IMR-90 (cell line): Measurements from ENCODE around the gene CAPN10. TPM values are rescaled to one million over a fixed set of nuclear protein-coding genes. Genes with fewer than 3 reads are reported as not detected.

Experiments used
- ATAC-seq: fragments of 200-7000 bp; cut with Tn5 transposase; 2 replicates; pipeline ENCODE4 v1.9.1; 2020; ENCODE audit warnings: low read depth, mild to moderate bottlenecking, moderate library complexity
- BruUV-seq: library from RNA; stranded (reverse); fragments of 400-500 nt; replicated peaks from 2 replicates; lab custom pipeline; 2021; lab: Mats Ljungman, UMichigan
- CTCF ChIA-PET: fragments of 300-600 bp; formaldehyde crosslinking; extraction: SDS; loops from one replicate; lab custom pipeline; 2021; ENCODE audit warnings: antibody characterized with exemption; lab: Yijun Ruan, JAX
- POLR2A ChIA-PET: fragments of 300-600 bp; sonication (Branson Sonifier 250); formaldehyde crosslinking; loops from one replicate; lab custom pipeline; 2022; ENCODE audit warnings: antibody characterized with exemption; ENCODE audit not compliant: unreplicated experiment; lab: Charles Lee
- DNase-seq: peaks from one replicate; pipeline ENCODE4 v3.0.0; 2013
- H2AFZ ChIP-seq: replicated peaks from 2 replicates; pipeline ENCODE3; 2013; ENCODE audit warnings: low read length, mild to moderate bottlenecking; ENCODE audit not compliant: poor library complexity
- H2AK5ac ChIP-seq: 2 replicates; pipeline ENCODE4 v1.6.1; 2013; ENCODE audit warnings: low read depth, low read length, inconsistent platforms
- H2AK9ac ChIP-seq: replicated peaks from 2 replicates; pipeline ENCODE3; 2013; ENCODE audit warnings: mild to moderate bottlenecking, low read depth, low read length, moderate library complexity; ENCODE audit not compliant: poor library complexity
- H2BK120ac ChIP-seq: 2 replicates; pipeline ENCODE4 v1.6.1; 2013; ENCODE audit warnings: low read depth, low read length, inconsistent platforms
- H2BK15ac ChIP-seq: 3 replicates; pipeline ENCODE4 v1.6.1; 2013; ENCODE audit warnings: low read depth, low read length, inconsistent platforms
- H2BK20ac ChIP-seq: 2 replicates; pipeline ENCODE4 v1.6.1; 2013; ENCODE audit warnings: low read depth, mild to moderate bottlenecking, inconsistent platforms, low read length, moderate library complexity
- H2BK5ac ChIP-seq: 2 replicates; pipeline ENCODE4 v1.6.1; 2013; ENCODE audit warnings: mild to moderate bottlenecking, low read depth, low read length, inconsistent platforms; ENCODE audit not compliant: poor library complexity, severe bottlenecking
- H3K14ac ChIP-seq: replicated peaks from 2 replicates; pipeline ENCODE4 v1.6.1; 2013; ENCODE audit warnings: low read depth, low read length, inconsistent platforms
- H3K18ac ChIP-seq: 2 replicates; pipeline ENCODE4 v1.6.1; 2013; ENCODE audit warnings: low read depth, low read length, control low read depth
- H3K23ac ChIP-seq: 2 replicates; pipeline ENCODE4 v1.6.1; 2013; ENCODE audit warnings: low read depth, low read length, inconsistent platforms
- H3K27ac ChIP-seq: 2 replicates; pipeline ENCODE4 v1.5.1; 2013; ENCODE audit warnings: mild to moderate bottlenecking, control low read depth, low read length; ENCODE audit not compliant: insufficient read depth
- H3K27me3 ChIP-seq: 2 replicates; pipeline ENCODE4 v1.6.1; 2013; ENCODE audit warnings: low read length; ENCODE audit not compliant: control insufficient read depth, insufficient read depth
- H3K36me3 ChIP-seq: 2 replicates; pipeline ENCODE4 v1.6.1; 2013; ENCODE audit warnings: low read length, mixed read lengths; ENCODE audit not compliant: control insufficient read depth, insufficient read depth
- H3K4ac ChIP-seq: 2 replicates; pipeline ENCODE4 v1.6.1; 2013; ENCODE audit warnings: low read depth, low read length, inconsistent platforms
- H3K4me1 ChIP-seq: 2 replicates; pipeline ENCODE4 v1.6.1; 2013; ENCODE audit warnings: low read length, mixed read lengths; ENCODE audit not compliant: control insufficient read depth, insufficient read depth
- H3K4me2 ChIP-seq: 2 replicates; pipeline ENCODE4 v1.6.1; 2013; ENCODE audit warnings: low read depth, mild to moderate bottlenecking, control low read depth, low read length, moderate library complexity
- H3K4me3 ChIP-seq: 2 replicates; pipeline ENCODE4 v1.5.1; 2013; ENCODE audit warnings: low read depth, mild to moderate bottlenecking, control low read depth, low read length, moderate library complexity; ENCODE audit not compliant: insufficient read depth
- H3K56ac ChIP-seq: 2 replicates; pipeline ENCODE4 v1.6.1; 2013; ENCODE audit warnings: low read length, inconsistent platforms; ENCODE audit not compliant: insufficient read depth; ENCODE audit errors: extremely low read depth
- H3K79me1 ChIP-seq, 2 experiments: 2 replicates each; pipeline ENCODE4 v1.6.1; 2013; ENCODE audit warnings: low read length in 2 of 2, inconsistent platforms in 1 of 2, low read depth in 1 of 2
- H3K9ac ChIP-seq: 2 replicates; pipeline ENCODE4 v1.6.1; 2013; ENCODE audit warnings: low read depth, low read length, control low read depth
- H3K9me1 ChIP-seq: 2 replicates; pipeline ENCODE4 v1.6.1; 2013; ENCODE audit warnings: low read length, inconsistent platforms; ENCODE audit not compliant: insufficient read depth
- H3K9me3 ChIP-seq: 2 replicates; pipeline ENCODE4 v1.6.1; 2013; ENCODE audit warnings: low read length; ENCODE audit not compliant: control insufficient read depth, insufficient read depth
- H4K20me1 ChIP-seq: 2 replicates; pipeline ENCODE4 v1.6.1; 2013; ENCODE audit warnings: low read length, inconsistent platforms; ENCODE audit not compliant: insufficient read depth
- H4K5ac ChIP-seq: 2 replicates; pipeline ENCODE4 v1.6.1; 2013; ENCODE audit warnings: mild to moderate bottlenecking, low read depth, low read length, control low read depth
- H4K8ac ChIP-seq, 2 experiments: 2 replicates each; pipeline ENCODE4 v1.6.1; 2013; ENCODE audit warnings: low read depth in 2 of 2, low read length in 2 of 2, control low read depth in 1 of 2, inconsistent platforms in 1 of 2
- H4K91ac ChIP-seq: 2 replicates; pipeline ENCODE4 v1.6.1; 2013; ENCODE audit warnings: low read depth, low read length, inconsistent platforms; ENCODE audit not compliant: insufficient read depth
- CEBPB ChIP-seq: IDR thresholded peaks from 2 replicates; pipeline ENCODE4 v1.6.1; 2012; ENCODE audit warnings: low read depth, low read length, improper control_type of control experiment
- CHD1 ChIP-seq: IDR thresholded peaks from 2 replicates; pipeline ENCODE4 v1.6.1; 2012; ENCODE audit warnings: low read depth, low read length, improper control_type of control experiment
- CTCF ChIP-seq: conservative IDR thresholded peaks from 2 replicates; pipeline ENCODE4 v1.5.1; 2012; ENCODE audit warnings: mild to moderate bottlenecking, low read depth, low read length, improper control_type of control experiment
- ELK1 ChIP-seq: fragments of 150-350 bp; IDR thresholded peaks from 2 replicates; pipeline ENCODE4 v1.6.1; 2016; ENCODE audit warnings: low read depth, mild to moderate bottlenecking, low read length, moderate library complexity, borderline replicate concordance
- MAFK ChIP-seq: IDR thresholded peaks from 2 replicates; pipeline ENCODE4 v1.6.1; 2012; ENCODE audit warnings: low read depth, low read length, improper control_type of control experiment
- MAZ ChIP-seq: IDR thresholded peaks from 2 replicates; pipeline ENCODE4 v1.6.1; 2012; ENCODE audit warnings: low read depth, mild to moderate bottlenecking, low read length, improper control_type of control experiment, moderate library complexity, borderline replicate concordance
- NFE2L2 ChIP-seq: fragments of 150-350 bp; IDR thresholded peaks from 2 replicates; pipeline ENCODE4 v1.6.1; 2016; ENCODE audit warnings: low read depth, mild to moderate bottlenecking, low read length
- POLR2A ChIP-seq: IDR thresholded peaks from 2 replicates; pipeline ENCODE4 v1.6.1; 2012; ENCODE audit warnings: mild to moderate bottlenecking, low read depth, low read length
- RAD21 ChIP-seq: IDR thresholded peaks from 2 replicates; pipeline ENCODE4 v1.6.1; 2012; ENCODE audit warnings: low read length, improper control_type of control experiment
- RCOR1 ChIP-seq: IDR thresholded peaks from 2 replicates; pipeline ENCODE4 v1.6.1; 2012; ENCODE audit warnings: mild to moderate bottlenecking, low read length, improper control_type of control experiment; ENCODE audit not compliant: insufficient replicate concordance
- RFX5 ChIP-seq: IDR thresholded peaks from 2 replicates; pipeline ENCODE4 v1.8.0; 2012; ENCODE audit warnings: low read depth, mild to moderate bottlenecking, low read length, moderate library complexity
- SMC3 ChIP-seq: fragments of 150-350 bp; IDR thresholded peaks from 2 replicates; pipeline ENCODE4 v1.6.1; 2016; ENCODE audit warnings: low read depth, mild to moderate bottlenecking, antibody characterized with exemption, low read length, moderate library complexity
- USF2 ChIP-seq: fragments of 150-350 bp; IDR thresholded peaks from 2 replicates; pipeline ENCODE4 v1.6.1; 2017; ENCODE audit warnings: mild to moderate bottlenecking, antibody characterized with exemption, low read length, low read depth
- WGBS, 2 experiments: methylation state at CpG; one replicate each; pipeline versions ENCODE4 v1.1.5 to v1.1.7; 2013; ENCODE audit warnings: missing lambda C conversion rate in 2 of 2; ENCODE audit not compliant: insufficient read length in 1 of 2; ENCODE audit errors: extremely low coverage in 2 of 2; 5-methylcytosine and 5-hydroxymethylcytosine counted together
- dilution Hi-C: fragments of 300-500 bp; cut with HindIII; formaldehyde crosslinking; loops from one replicate; pipeline ENCODE4 v1.14.3; 2018; ENCODE audit warnings: low sequenced_read_pairs; ENCODE audit not compliant: unreplicated experiment
- in situ Hi-C: fragments of 300-500 bp; cut with MboI; formaldehyde crosslinking; loops from 3 replicates; pipeline ENCODE4 v1.14.3; 2019; ENCODE audit warnings: low sequenced_read_pairs, inconsistent platforms, mixed read lengths
- intact Hi-C: fragments of 100-400 bp; cut with micrococcal nuclease; formaldehyde crosslinking; loops from 2 replicates; pipeline ENCODE4 v1.10.0; 2022
- polyA plus RNA-seq, 3 experiments: library from polyadenylated mRNA; depleted of rRNA; stranded (reverse); fragments of >200 nt; gene quantifications; 2 replicates each; pipeline ENCODE4 v1.2.3, GENCODE V29; 2012; ENCODE audit warnings: low replicate concordance in 1 of 3
- total RNA-seq: library from RNA; depleted of rRNA; stranded (reverse); fragments of >200 nt; gene quantifications from 2 replicates; pipeline ENCODE4 v1.2.3, GENCODE V29; 2012

The CAPN10 gene
- total and polyA plus RNA-seq, 2 of the 4 experiments (the other 2 are of a cell fraction), result 6.3 to 20.9 TPM

DNA sequence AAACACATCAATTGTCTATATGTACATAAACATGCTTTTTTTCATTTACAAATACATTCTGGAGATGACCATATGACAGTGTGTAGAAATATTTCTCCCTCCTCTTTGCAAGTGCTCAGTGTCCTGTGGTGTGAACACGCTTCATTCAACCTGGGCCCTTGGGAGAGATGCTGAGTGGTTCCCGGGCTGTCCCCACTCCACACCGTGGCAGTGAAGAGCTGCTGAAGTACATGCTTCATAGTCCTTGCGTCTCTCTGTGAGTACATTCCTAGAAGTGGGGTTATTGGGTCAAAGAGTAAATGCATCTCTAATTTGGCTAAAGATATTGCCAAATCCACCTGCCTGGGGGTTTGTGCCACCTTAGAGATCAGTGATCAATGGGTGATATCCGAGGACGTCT is 32.2 kb downstream of the CAPN10 start:
- Histone ChIP-seq H3K56ac (no peak overlapping the region), H2BK5ac (no peak overlapping the region), H3K9me3 (no peaks in the 10 kb centered on the region; the same call in none of the 2 replicates), H4K91ac (no peak overlapping the region), H3K4me1 (no peaks in the 10 kb centered on the region), H3K36me3 (no peaks in the 10 kb centered on the region), H3K79me1 (no peaks in the 10 kb centered on the region), H3K4ac (no peak overlapping the region), H3K9me1 (no peaks in the 10 kb centered on the region), H2BK20ac (no peak overlapping the region), H2BK15ac (no peak overlapping the region), H3K4me2 (no peak overlapping the region), H2AK9ac (no peak overlapping the region), H4K5ac (no peak overlapping the region), H3K23ac (no peak overlapping the region), H2AK5ac (no peak overlapping the region), H4K8ac (no peak overlapping the region), H3K18ac (no peak overlapping the region), H3K9ac (no peak overlapping the region), H3K4me3 (no peak overlapping the region), H3K27me3 (no peaks in the 10 kb centered on the region), H2BK120ac (no peak overlapping the region), H3K27ac (no peak overlapping the region), H3K14ac (no peak overlapping the region), H4K20me1 (no peaks in the 10 kb centered on the region), H2AFZ (no peak overlapping the region)
- no TSS peak for BruUV-seq
- CTCF ChIA-PET, result no interaction called here
- intact Hi-C loops (no loop called here), in situ Hi-C loops (no loop called here), dilution Hi-C loops (no loop called here)
- no peak for DNase-seq
- no peak for TF ChIP-seq RFX5
- TF ChIP-seq ELK1, result no peak
- TF ChIP-seq MAFK, result no peak
- TF ChIP-seq CHD1, result no peak
- TF ChIP-seq CTCF, result no peak
- no peak for TF ChIP-seq NFE2L2
- TF ChIP-seq RAD21, result no peak
- TF ChIP-seq USF2, result no peak
- no peak for TF ChIP-seq MAZ
- TF ChIP-seq SMC3, result no peak
- TF ChIP-seq CEBPB, result no peak
- TF ChIP-seq POLR2A, result no peak
- no peak for TF ChIP-seq RCOR1
- WGBS, 2 experiments, result 83% methylated on average over 2 of the region's 6 CpGs; no CpG with 5 or more reads in 1 of the 2 experiments
- no peak for ATAC-seq
- POLR2A ChIA-PET, result no interaction called here
